ENCODE results near the gene MAP2K1.

DNA sequence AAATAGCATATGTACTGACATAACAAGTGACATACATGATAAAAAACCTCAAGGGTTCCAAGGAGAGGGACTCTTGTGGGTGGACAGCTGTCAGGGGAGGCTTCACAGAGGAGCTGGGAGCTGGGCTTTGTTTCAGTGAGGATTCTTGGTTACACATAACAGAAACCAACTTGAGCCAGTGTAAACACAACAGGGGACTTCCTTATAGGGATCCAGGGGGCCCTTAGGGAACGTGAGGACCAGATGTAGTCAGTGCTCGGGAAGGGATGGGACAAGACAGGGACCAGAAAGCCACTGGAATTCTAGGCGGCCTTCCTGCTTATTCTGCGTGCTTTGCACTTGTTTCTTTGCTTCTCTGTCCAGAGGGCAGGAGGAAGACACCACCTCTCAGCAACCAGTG, 75.9 kb downstream of the MAP2K1 start:
- no peak for TF ChIP-seq POLR2A (IDR thresholded peaks at IDR 0.05)
- TF ChIP-seq, protein P1, sequence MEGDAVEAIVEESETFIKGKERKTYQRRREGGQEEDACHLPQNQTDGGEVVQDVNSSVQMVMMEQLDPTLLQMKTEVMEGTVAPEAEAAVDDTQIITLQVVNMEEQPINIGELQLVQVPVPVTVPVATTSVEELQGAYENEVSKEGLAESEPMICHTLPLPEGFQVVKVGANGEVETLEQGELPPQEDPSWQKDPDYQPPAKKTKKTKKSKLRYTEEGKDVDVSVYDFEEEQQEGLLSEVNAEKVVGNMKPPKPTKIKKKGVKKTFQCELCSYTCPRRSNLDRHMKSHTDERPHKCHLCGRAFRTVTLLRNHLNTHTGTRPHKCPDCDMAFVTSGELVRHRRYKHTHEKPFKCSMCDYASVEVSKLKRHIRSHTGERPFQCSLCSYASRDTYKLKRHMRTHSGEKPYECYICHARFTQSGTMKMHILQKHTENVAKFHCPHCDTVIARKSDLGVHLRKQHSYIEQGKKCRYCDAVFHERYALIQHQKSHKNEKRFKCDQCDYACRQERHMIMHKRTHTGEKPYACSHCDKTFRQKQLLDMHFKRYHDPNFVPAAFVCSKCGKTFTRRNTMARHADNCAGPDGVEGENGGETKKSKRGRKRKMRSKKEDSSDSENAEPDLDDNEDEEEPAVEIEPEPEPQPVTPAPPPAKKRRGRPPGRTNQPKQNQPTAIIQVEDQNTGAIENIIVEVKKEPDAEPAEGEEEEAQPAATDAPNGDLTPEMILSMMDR (IDR thresholded peaks at IDR 0.05) = no peak

Measured in breast epithelium (tissue), 3 donors.